Ovary (tissue), 3 donors: ENCODE measurements around the gene GATA3.

Experiments used
- EP300 ChIP-seq: sonication (generic); formaldehyde crosslinking; IDR thresholded peaks from one replicate; pipeline ENCODE4 v1.6.1; 2017; ENCODE audit warnings: antibody characterized with exemption
- POLR2A ChIP-seq: fragments of 450-650 bp; IDR thresholded peaks from one replicate; pipeline ENCODE4 v1.6.1; 2017; ENCODE audit warnings: antibody characterized with exemption, mild to moderate bottlenecking, moderate library complexity
- TF ChIP-seq, protein P1 (sequence below), 3 donors: fragments of 450-650 bp in 2 of 3; fragments of 200-600 bp in 1 of 3; IDR thresholded peaks; one replicate each; pipeline versions ENCODE4 v1.5.1 to v1.8.0; 2016 to 2022; ENCODE audit warnings: antibody characterized with exemption in 3 of 3, mild to moderate bottlenecking in 1 of 3
- donor health status: DM: no; HTN: no; CAD: no.

DNA sequence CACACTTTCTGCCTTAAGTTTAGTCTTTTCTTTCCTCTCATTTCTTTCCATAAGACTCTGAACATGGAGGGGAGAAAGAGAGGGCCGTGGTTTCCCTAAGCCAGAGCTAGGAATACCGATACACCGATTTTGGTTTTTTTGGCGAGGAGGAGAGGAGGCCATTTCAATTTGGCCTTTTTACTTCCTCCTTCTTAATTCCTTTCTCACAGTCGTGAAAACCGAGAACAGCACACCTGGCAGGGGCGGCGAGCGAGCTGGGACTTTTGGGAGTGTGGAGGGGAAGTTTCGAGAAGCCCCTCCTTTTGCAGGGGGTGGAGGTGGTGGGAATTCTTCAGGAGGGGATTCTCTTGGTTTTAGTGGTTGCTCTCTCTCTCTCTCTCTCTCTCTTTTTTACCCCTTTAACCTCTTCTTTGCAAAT lies 6.2 kb downstream of the GATA3 start:
- TF ChIP-seq, protein P1, sequence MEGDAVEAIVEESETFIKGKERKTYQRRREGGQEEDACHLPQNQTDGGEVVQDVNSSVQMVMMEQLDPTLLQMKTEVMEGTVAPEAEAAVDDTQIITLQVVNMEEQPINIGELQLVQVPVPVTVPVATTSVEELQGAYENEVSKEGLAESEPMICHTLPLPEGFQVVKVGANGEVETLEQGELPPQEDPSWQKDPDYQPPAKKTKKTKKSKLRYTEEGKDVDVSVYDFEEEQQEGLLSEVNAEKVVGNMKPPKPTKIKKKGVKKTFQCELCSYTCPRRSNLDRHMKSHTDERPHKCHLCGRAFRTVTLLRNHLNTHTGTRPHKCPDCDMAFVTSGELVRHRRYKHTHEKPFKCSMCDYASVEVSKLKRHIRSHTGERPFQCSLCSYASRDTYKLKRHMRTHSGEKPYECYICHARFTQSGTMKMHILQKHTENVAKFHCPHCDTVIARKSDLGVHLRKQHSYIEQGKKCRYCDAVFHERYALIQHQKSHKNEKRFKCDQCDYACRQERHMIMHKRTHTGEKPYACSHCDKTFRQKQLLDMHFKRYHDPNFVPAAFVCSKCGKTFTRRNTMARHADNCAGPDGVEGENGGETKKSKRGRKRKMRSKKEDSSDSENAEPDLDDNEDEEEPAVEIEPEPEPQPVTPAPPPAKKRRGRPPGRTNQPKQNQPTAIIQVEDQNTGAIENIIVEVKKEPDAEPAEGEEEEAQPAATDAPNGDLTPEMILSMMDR (IDR thresholded peaks at IDR 0.05) = no peak
- TF ChIP-seq POLR2A = no peak
- TF ChIP-seq EP300 = no peak
